Activated naive CD4-positive, alpha-beta T cell treated with anti-CD3 and anti-CD28 coated beads for 36 hours (primary cell): ENCODE results near the gene PSMD11. TPM values are rescaled to one million over a fixed set of nuclear protein-coding genes. Genes with fewer than 3 reads are reported as not detected.
A peak's percentile ranks its signal among the peaks of the same experiment; 100 is the strongest.

Experiments used
- CTCF ChIA-PET: fragments of 350-600 bp; sonication (Branson Sonifier 250); formaldehyde crosslinking; loops from one replicate; lab custom pipeline; 2021; ENCODE audit warnings: antibody characterized with exemption; lab: Charles Lee
- DNase-seq: peaks from one replicate; pipeline ENCODE4 v3.0.0-alpha.2; 2020
- H3K27ac Mint-ChIP-seq: one replicate; pipeline ENCODE4 v1.8.0; 2021; ENCODE audit warnings: mild to moderate bottlenecking, mixed read lengths
- H3K27me3 Mint-ChIP-seq: one replicate; pipeline ENCODE4 v1.8.0; 2021; ENCODE audit warnings: low read depth, mixed read lengths
- H3K36me3 Mint-ChIP-seq: one replicate; pipeline ENCODE4 v1.8.0; 2021; ENCODE audit warnings: low read depth, mixed read lengths
- H3K4me1 Mint-ChIP-seq: one replicate; pipeline ENCODE4 v1.8.0; 2021; ENCODE audit warnings: low read depth, mixed read lengths
- H3K4me3 Mint-ChIP-seq: one replicate; pipeline ENCODE4 v1.8.0; 2021; ENCODE audit warnings: mild to moderate bottlenecking, moderate library complexity, mixed read lengths
- H3K9me3 Mint-ChIP-seq: one replicate; pipeline ENCODE4 v1.8.0; 2021; ENCODE audit warnings: mixed read lengths
- intact Hi-C: fragments of 100-400 bp; cut with micrococcal nuclease; formaldehyde crosslinking; loops from one replicate; pipeline ENCODE4 v1.15.1; 2023
- total RNA-seq, 2 experiments: library from RNA; stranded (reverse); gene quantifications; one replicate each; pipeline ENCODE4 v1.2.3, GENCODE V29; 2021

Gene PSMD11
- total RNA-seq, 2 experiments from 2014 or later, result 132 to 145 TPM

- Mint-ChIP-seq H3K4me1 (peaks cover 64% of the 10 kb centered on the region), H3K4me3 (peak overlapping the region; percentile 90), H3K36me3 (peaks cover 44% of the 10 kb centered on the region), H3K27ac (peak overlapping the region; percentile 89), H3K27me3 (no peaks in the 10 kb centered on the region), H3K9me3 (no peaks in the 10 kb centered on the region)
- DNase-seq, result no peak
- CTCF ChIA-PET, result interaction anchor here (0.8 to 1.9 kb wide), 9 partner anchors 11 to 263 kb away, joined by 3 to 7 read pairs (median 4); partner anchors contain the start of gene PSMD11
- intact Hi-C loops, result loop anchor here (2.0 kb wide), 1 partner anchor 61 kb away; no protein-coding TSS in a partner anchor
These were observed 47.9 kb downstream of the PSMD11 start for GRCh38 chr17:32492264-32492589.

GRCh38 chr17:32492648-32493289, 48.5 kb downstream of the PSMD11 start:
- H3K27ac Mint-ChIP-seq, result peak overlapping the region; percentile 89
- no peaks in the 10 kb centered on the region for H3K27me3 Mint-ChIP-seq
- no peaks in the 10 kb centered on the region for H3K9me3 Mint-ChIP-seq
- peak overlapping the region; percentile 51 for H3K4me3 Mint-ChIP-seq
- H3K36me3 Mint-ChIP-seq, result peaks cover 41% of the 10 kb centered on the region
- peaks cover 61% of the 10 kb centered on the region for H3K4me1 Mint-ChIP-seq
- intact Hi-C loops, result loop anchor here (2.0 kb wide), 1 partner anchor 60 kb away; no protein-coding TSS in a partner anchor
- no peak for DNase-seq
- CTCF ChIA-PET, result interaction anchor here (1.2 to 1.9 kb wide), 5 partner anchors 11 to 166 kb away, joined by 3 to 7 read pairs (median 5); partner anchors contain the start of gene PSMD11

- Mint-ChIP-seq H3K36me3 (peaks cover 33% of the 10 kb centered on the region), H3K4me1 (peaks cover 59% of the 10 kb centered on the region), H3K27ac (no peak overlapping the region), H3K4me3 (no peak overlapping the region), H3K9me3 (no peaks in the 10 kb centered on the region), H3K27me3 (no peaks in the 10 kb centered on the region)
- CTCF ChIA-PET, result no interaction called here
- no peak for DNase-seq
- intact Hi-C loops, result loop anchor here (2.0 kb wide), 1 partner anchor 59 kb away; no protein-coding TSS in a partner anchor
These were observed 49.3 kb downstream of the PSMD11 start for GRCh38 chr17:32493571-32493970.

GRCh38 chr17:32493976-32494513, 49.7 kb downstream of the PSMD11 start:
- no peak for DNase-seq
- H3K9me3 Mint-ChIP-seq, result no peaks in the 10 kb centered on the region
- H3K36me3 Mint-ChIP-seq, result peaks cover 28% of the 10 kb centered on the region
- CTCF ChIA-PET, result no interaction called here
- intact Hi-C loops, result loop anchor here (2.0 kb wide), 1 partner anchor 59 kb away; no protein-coding TSS in a partner anchor
- H3K27ac Mint-ChIP-seq, result no peak overlapping the region
- peak overlapping the region; percentile 38 for H3K4me3 Mint-ChIP-seq
- no peaks in the 10 kb centered on the region for H3K27me3 Mint-ChIP-seq
- H3K4me1 Mint-ChIP-seq, result peaks cover 58% of the 10 kb centered on the region

- H3K27ac Mint-ChIP-seq, result no peak overlapping the region
- intact Hi-C loops, result no loop called here
- H3K36me3 Mint-ChIP-seq, result peaks cover 21% of the 10 kb centered on the region
- H3K9me3 Mint-ChIP-seq, result no peaks in the 10 kb centered on the region
- peak overlapping the region; percentile 38 for H3K4me3 Mint-ChIP-seq
- H3K27me3 Mint-ChIP-seq, result no peaks in the 10 kb centered on the region
- CTCF ChIA-PET, result interaction anchor here (1.1 kb wide), 1 partner anchor 23 kb away, joined by 5 read pairs; no protein-coding TSS in a partner anchor
- DNase-seq, result no peak
- peaks cover 51% of the 10 kb centered on the region for H3K4me1 Mint-ChIP-seq
These were observed 50.5 kb downstream of the PSMD11 start for GRCh38 chr17:32494621-32495358.

GRCh38 chr17:32495359-32496231, 51.3 kb downstream of the PSMD11 start:
- Mint-ChIP-seq H3K4me3 (no peak overlapping the region), H3K36me3 (peaks cover 13% of the 10 kb centered on the region), H3K4me1 (peaks cover 46% of the 10 kb centered on the region), H3K9me3 (no peaks in the 10 kb centered on the region), H3K27me3 (no peaks in the 10 kb centered on the region), H3K27ac (no peak overlapping the region)
- peak; percentile 49 for DNase-seq
- intact Hi-C loops, result no loop called here
- CTCF ChIA-PET, result interaction anchor here (1.1 to 1.6 kb wide), 3 partner anchors 22 to 52 kb away, joined by 3 to 5 read pairs (median 4); partner anchors contain the start of gene PSMD11

GRCh38 chr17:32496395-32497073, 52.2 kb downstream of the PSMD11 start:
- intact Hi-C loops, result no loop called here
- Mint-ChIP-seq H3K9me3 (no peaks in the 10 kb centered on the region), H3K27me3 (no peaks in the 10 kb centered on the region), H3K27ac (no peak overlapping the region), H3K4me3 (no peak overlapping the region), H3K36me3 (peaks cover 6% of the 10 kb centered on the region), H3K4me1 (peaks cover 43% of the 10 kb centered on the region)
- no peak for DNase-seq
- CTCF ChIA-PET, result interaction anchor here (1.1 to 1.6 kb wide), 2 partner anchors 32 to 53 kb away, joined by 3 to 4 read pairs; partner anchors contain the start of gene PSMD11

GRCh38 chr17:32497431-32498205, 53.3 kb downstream of the PSMD11 start:
- no peak overlapping the region for H3K4me3 Mint-ChIP-seq
- CTCF ChIA-PET, result no interaction called here
- H3K4me1 Mint-ChIP-seq, result peaks cover 43% of the 10 kb centered on the region
- H3K9me3 Mint-ChIP-seq, result no peaks in the 10 kb centered on the region
- intact Hi-C loops, result no loop called here
- H3K27ac Mint-ChIP-seq, result peak overlapping the region; percentile 60
- peaks cover 2% of the 10 kb centered on the region for H3K36me3 Mint-ChIP-seq
- no peaks in the 10 kb centered on the region for H3K27me3 Mint-ChIP-seq
- DNase-seq, result no peak

- H3K4me3 Mint-ChIP-seq, result no peak overlapping the region
- no peak overlapping the region for H3K27ac Mint-ChIP-seq
- H3K4me1 Mint-ChIP-seq, result peaks cover 43% of the 10 kb centered on the region
- DNase-seq, result no peak
- CTCF ChIA-PET, result interaction anchor here (1.7 kb wide), 1 partner anchor 9 kb away, joined by 4 read pairs; no protein-coding TSS in a partner anchor
- H3K36me3 Mint-ChIP-seq, result peaks cover 2% of the 10 kb centered on the region
- no peaks in the 10 kb centered on the region for H3K27me3 Mint-ChIP-seq
- H3K9me3 Mint-ChIP-seq, result no peaks in the 10 kb centered on the region
- intact Hi-C loops, result no loop called here
These were observed 54.1 kb downstream of the PSMD11 start for GRCh38 chr17:32498391-32498790.

GRCh38 chr17:32502013-32502412, 57.7 kb downstream of the PSMD11 start:
- intact Hi-C loops, result no loop called here
- no peak for DNase-seq
- Mint-ChIP-seq H3K27me3 (no peaks in the 10 kb centered on the region), H3K4me1 (peaks cover 65% of the 10 kb centered on the region), H3K27ac (peak overlapping the region; percentile 97), H3K9me3 (no peaks in the 10 kb centered on the region), H3K36me3 (peaks cover 2% of the 10 kb centered on the region), H3K4me3 (no peak overlapping the region)
- CTCF ChIA-PET, result no interaction called here
